Lower lobe of right lung (tissue), 2 donors: ENCODE measurements around the gene POMZP3. TPM values are rescaled to one million over a fixed set of nuclear protein-coding genes. Genes with fewer than 3 reads are reported as not detected.
"Not testable (repeated sequence)": the region's sequence is repeated elsewhere in the genome, so short reads cannot be mapped to it uniquely, and the experiment has no call there.

Experiments used
- ATAC-seq, 2 donors: fragments of 200-7000 bp; cut with Tn5 transposase; one replicate each; pipeline ENCODE4 v1.9.1; 2020 to 2022; ENCODE audit warnings: mild to moderate bottlenecking in 2 of 2, moderate library complexity in 2 of 2
- DNase-seq: peaks from one replicate; pipeline ENCODE4 v3.0.0-alpha.2; 2020
- H3K27ac ChIP-seq: fragments of 200-600 bp; one replicate; pipeline ENCODE4 v1.8.0; 2022
- H3K27me3 ChIP-seq: fragments of 200-600 bp; one replicate; pipeline ENCODE4 v1.8.0; 2022; ENCODE audit warnings: low read depth
- H3K36me3 ChIP-seq: fragments of 200-600 bp; one replicate; pipeline ENCODE4 v1.8.0; 2022; ENCODE audit warnings: mild to moderate bottlenecking
- H3K4me1 ChIP-seq: fragments of 200-600 bp; one replicate; pipeline ENCODE4 v1.8.0; 2022
- H3K4me3 ChIP-seq: fragments of 200-600 bp; one replicate; pipeline ENCODE4 v1.8.0; 2022; ENCODE audit warnings: mild to moderate bottlenecking
- H3K9me3 ChIP-seq: fragments of 200-600 bp; one replicate; pipeline ENCODE4 v1.8.0; 2022
- intact Hi-C: fragments of 100-400 bp; cut with DNase I; formaldehyde crosslinking; loops from one replicate; pipeline ENCODE4 v1.11.0; 2022
- total RNA-seq: library from RNA; stranded (reverse); fragmentation: NEBNext Ultra II Directional; extraction: Animal tissue kit (Norgen Biotek cat#: 25700); gene quantifications from one replicate; pipeline ENCODE4 v1.2.1, GENCODE V29; 2021
- donor health status: DM: no; HTN: yes; CAD: no; lungs with severe emphysema.

Gene POMZP3
- total RNA-seq, 1 donor from 2014 or later: 10.8 TPM

- intact Hi-C loops, H3K27me3 ChIP-seq, DNase-seq, H3K9me3 ChIP-seq, H3K36me3 ChIP-seq, H3K27ac ChIP-seq, H3K4me3 ChIP-seq: not testable (repeated sequence)
- peak; percentile 4 to 45 for ATAC-seq
- peaks cover 54% of the 10 kb centered on the region for H3K4me1 ChIP-seq
These were observed 40.3 kb downstream of the POMZP3 start for GRCh38 chr7:76586585-76587315.

DNA sequence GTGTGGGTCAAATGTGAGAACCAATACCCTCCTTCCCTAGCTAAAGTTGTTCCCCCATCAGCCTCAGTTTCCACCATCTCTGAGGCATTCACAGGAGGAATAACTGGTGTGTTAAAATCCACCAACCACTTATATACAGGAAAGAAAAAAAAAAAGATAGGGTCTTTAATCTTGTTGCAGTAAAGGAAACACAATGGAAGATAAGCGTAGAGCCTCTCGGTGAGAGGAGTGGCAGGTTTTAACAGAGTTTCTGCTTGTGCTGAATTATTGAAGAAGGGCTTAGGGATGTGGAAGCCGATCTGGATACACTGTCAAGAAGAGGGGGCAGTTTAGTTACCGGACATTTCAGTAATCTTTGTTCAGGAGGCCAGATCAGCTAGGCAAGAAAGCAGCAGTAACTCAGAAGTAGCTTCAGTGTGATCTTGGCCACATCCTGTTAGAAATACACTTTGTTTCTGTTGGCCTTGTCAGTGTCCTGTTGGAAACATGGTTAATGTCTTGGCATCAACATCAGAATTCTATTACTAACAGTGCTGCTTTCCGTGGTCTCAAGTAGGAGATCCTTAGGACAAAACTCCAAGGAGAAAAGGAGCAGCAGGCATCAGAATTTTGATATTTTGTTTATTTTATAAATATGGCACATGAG is 43.3 kb downstream of the POMZP3 start:
- H3K4me3 ChIP-seq, DNase-seq, intact Hi-C loops, H3K36me3 ChIP-seq, H3K9me3 ChIP-seq, H3K27me3 ChIP-seq: not testable (repeated sequence)
- ATAC-seq: peak in 1 of 2 donors; percentile 5
- peak overlapping the region; percentile 67 for H3K27ac ChIP-seq
- peaks cover 46% of the 10 kb centered on the region for H3K4me1 ChIP-seq

DNA sequence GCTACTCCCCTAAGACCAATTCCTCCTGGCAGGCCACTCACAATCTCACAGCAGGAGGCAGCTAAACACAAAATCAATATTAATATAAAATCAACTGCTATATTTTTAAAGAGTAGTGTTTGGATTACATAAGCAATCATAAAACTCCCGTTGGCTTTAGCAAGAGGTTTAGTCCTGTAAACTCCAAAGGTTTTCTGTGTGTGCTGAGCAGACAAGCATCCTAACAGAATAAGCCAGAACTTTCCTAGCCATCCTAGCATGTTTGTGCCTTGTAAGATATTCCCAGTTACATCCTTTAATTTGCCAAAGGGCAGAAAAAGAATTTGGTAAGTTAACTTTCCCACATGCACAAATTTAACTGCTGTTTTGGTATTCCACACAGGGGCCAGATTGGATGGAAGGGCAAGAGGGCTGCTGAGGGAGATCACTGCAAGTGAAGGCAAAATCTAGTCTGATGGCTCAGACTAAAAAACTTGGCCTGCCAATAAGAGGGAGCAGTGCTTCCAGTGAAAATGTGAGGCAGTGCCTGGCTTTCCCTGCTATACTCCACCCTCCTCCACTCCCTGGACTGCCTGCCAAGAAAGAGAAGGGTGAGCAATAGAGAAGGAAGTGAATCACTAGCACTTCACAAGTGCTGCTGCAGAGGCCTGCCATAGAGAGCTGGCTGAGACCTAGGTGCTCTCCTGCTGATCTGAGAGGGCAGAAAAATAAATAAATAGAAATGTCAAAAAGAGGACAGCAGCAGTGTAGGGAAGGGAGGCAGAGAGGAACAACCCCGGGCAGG is 44.0 kb downstream of the POMZP3 start:
- H3K27me3 ChIP-seq, H3K4me3 ChIP-seq, intact Hi-C loops, H3K9me3 ChIP-seq, H3K36me3 ChIP-seq: not testable (repeated sequence)
- H3K4me1 ChIP-seq: peaks cover 43% of the 10 kb centered on the region
- DNase-seq (peak; percentile 72), ATAC-seq (peak; percentile 99)
- H3K27ac ChIP-seq: peak overlapping the region; percentile 67

DNA sequence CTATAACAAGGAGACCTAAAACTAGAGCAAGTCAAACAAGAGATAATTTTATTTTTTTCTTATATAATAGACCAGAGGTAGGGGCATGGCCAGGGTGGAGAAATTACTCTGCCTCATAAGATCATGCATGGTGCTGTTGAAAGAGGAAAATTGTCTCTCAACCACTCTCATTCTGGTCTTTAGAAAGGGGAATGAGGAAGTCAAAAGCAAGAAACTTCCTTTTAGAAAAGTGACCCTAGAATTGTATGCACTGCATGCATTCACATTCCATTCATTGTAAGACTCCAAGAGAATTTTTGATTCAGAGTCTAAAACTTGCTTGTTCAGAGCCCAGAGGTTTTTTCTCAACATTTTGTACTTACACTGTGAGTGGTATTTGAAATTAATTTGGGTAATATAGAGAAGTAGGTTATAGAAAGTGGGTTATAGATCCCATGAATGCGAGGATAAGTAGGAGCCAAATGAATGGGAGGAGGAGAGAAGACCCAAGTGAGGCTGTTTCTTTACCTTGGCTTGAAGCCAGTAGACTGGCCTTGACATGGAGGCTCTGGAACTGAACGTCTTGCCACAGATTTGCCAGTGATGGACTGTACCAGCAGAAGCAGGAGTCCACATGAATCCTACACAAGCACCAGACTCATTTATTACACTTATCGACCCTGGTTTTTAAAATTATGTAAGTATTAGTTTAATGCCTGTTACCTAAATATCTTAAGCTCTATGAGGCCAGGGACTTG is 51.0 kb downstream of the POMZP3 start:
- H3K27ac ChIP-seq, H3K27me3 ChIP-seq, H3K36me3 ChIP-seq, H3K4me1 ChIP-seq, H3K9me3 ChIP-seq, DNase-seq, intact Hi-C loops, H3K4me3 ChIP-seq: not testable (repeated sequence)
- peak in 1 of 2 donors; percentile 59 for ATAC-seq

GRCh38 chr7:76575431-76575830 is 51.6 kb downstream of the POMZP3 start:
- H3K4me3 ChIP-seq, intact Hi-C loops, H3K36me3 ChIP-seq, H3K4me1 ChIP-seq, H3K27me3 ChIP-seq, H3K9me3 ChIP-seq, H3K27ac ChIP-seq, DNase-seq: not testable (repeated sequence)
- peak; percentile 43 to 73 for ATAC-seq

DNA sequence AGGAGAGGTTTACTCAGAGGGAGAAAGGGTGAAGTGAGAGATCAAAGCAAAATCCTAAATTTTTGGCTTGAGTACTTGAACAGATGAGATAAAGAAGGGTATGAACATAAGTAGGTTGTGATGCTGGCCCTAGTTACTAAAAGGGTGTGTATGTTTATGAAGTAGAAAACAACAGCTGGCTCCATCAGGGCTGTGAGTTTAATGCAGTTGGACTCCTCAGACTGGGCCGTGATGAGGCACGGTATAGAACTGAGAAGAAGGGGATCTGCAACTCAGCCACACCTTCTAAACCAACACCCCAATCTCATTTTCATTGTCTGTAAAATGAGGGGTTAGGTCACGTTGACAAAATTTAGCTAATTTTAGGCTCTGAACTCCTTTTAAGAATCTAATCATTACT is 54.8 kb downstream of the POMZP3 start:
- intact Hi-C loops, H3K36me3 ChIP-seq, H3K4me1 ChIP-seq, ATAC-seq, H3K9me3 ChIP-seq, H3K4me3 ChIP-seq, DNase-seq, H3K27ac ChIP-seq, H3K27me3 ChIP-seq: not testable (repeated sequence)

DNA sequence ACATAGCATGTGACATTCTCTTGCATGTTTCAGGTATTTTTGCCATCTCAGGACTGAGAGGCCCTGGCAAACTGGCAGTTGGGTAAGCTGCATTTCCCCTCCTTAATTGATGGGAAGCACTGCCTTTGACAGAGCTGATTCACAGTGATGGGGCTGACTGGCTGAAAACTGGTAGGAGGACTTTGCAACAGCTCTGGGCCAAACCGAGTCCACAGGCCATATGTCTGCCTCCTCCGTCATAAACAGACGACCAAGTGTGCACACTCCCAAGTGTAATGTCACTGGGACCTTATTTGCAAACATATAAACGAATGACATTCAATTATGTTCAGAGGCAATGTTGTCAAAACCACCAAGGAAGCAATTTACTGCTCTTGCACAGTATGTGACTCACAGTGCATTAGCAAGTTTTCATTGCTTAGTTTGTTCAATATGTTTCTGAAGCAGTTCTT is 56.7 kb downstream of the POMZP3 start:
- peak in 1 of 2 donors; percentile 25 for ATAC-seq
- not testable (repeated sequence) for DNase-seq

GRCh38 chr7:76568742-76569141 is 58.3 kb downstream of the POMZP3 start:
- H3K36me3 ChIP-seq, DNase-seq, H3K27ac ChIP-seq, H3K4me1 ChIP-seq, H3K27me3 ChIP-seq, H3K9me3 ChIP-seq, ATAC-seq, intact Hi-C loops, H3K4me3 ChIP-seq: not testable (repeated sequence)

More for the DNA sequence above, 56.7 kb downstream of the POMZP3 start:
- H3K4me1 ChIP-seq, H3K27ac ChIP-seq, H3K4me3 ChIP-seq, intact Hi-C loops, H3K9me3 ChIP-seq, H3K27me3 ChIP-seq, H3K36me3 ChIP-seq: not testable (repeated sequence)

DNA sequence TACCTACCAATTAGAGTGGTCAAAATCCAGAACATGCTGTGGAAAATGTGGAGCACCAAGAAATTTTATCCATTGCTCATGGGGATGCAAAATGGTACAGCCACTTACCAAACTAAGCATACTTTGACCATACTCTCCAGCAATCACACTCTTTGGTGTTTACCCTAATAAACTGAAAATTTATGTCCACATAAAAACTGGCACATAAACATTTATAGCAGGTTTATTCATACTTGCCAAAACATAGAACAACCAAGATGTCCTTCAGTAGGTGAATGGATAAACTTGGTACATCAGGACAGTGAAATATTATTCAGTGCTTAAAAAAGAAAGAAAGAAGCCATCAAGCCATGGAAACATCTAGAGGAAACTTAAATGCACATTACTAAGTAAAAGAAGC is 59.3 kb downstream of the POMZP3 start:
- H3K4me1 ChIP-seq, H3K9me3 ChIP-seq, H3K4me3 ChIP-seq, H3K36me3 ChIP-seq, ATAC-seq, H3K27ac ChIP-seq, H3K27me3 ChIP-seq, DNase-seq, intact Hi-C loops: not testable (repeated sequence)

DNA sequence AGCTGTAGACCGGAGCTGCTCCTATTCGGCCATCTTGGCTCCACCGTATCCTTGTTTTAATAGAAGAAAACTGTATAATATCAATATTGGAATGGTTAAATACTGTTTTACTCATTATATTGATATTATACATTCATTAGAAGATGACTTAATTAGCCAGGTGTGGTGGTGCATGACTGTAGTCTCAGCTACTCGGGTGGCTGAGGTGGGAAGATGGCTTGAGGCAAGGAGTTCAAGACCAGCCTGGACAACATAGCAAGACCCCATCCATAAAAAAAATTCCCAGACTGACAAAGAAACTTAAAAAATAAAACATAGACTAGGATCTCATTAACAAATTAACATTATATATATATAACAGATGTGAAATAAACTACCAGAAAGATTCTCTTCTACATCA is 59.8 kb downstream of the POMZP3 start:
- ATAC-seq, H3K4me3 ChIP-seq, intact Hi-C loops, H3K27me3 ChIP-seq, H3K4me1 ChIP-seq, H3K27ac ChIP-seq, H3K36me3 ChIP-seq, DNase-seq, H3K9me3 ChIP-seq: not testable (repeated sequence)

DNA sequence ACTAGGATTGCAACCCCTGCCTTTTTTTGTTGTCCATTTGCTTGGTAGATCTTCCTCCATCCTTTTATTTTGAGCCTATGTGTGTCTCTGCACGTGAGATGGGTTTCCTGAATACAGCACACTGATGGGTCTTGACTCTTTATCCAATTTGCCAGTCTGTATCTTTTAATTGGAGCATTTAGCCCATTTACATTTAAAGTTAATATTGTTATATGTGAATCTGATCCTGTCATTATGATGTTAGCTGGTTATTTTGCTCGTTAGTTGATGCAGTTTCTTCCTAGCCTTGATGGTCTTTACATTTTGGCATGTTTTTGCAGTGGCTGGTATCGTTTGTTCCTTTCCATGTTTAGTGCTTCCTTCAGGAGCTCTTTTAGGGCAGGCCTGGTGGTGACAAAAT is 62.1 kb downstream of the POMZP3 start:
- DNase-seq, H3K36me3 ChIP-seq, intact Hi-C loops, H3K4me3 ChIP-seq, H3K9me3 ChIP-seq, H3K27me3 ChIP-seq, H3K4me1 ChIP-seq, ATAC-seq, H3K27ac ChIP-seq: not testable (repeated sequence)

- H3K4me1 ChIP-seq, intact Hi-C loops, H3K27me3 ChIP-seq, H3K27ac ChIP-seq, DNase-seq, H3K9me3 ChIP-seq, H3K36me3 ChIP-seq, H3K4me3 ChIP-seq, ATAC-seq: not testable (repeated sequence)
These were observed 65.7 kb downstream of the POMZP3 start for GRCh38 chr7:76561342-76561741.

GRCh38 chr7:76560157-76560556 is 66.9 kb downstream of the POMZP3 start:
- H3K4me1 ChIP-seq, intact Hi-C loops, H3K27me3 ChIP-seq, H3K27ac ChIP-seq, H3K4me3 ChIP-seq, DNase-seq, H3K36me3 ChIP-seq, H3K9me3 ChIP-seq: not testable (repeated sequence)
- peak in 1 of 2 donors; percentile 18 for ATAC-seq
